HepG2 (cell line): ENCODE data around the gene PBX4. TPM values are rescaled to one million over a fixed set of nuclear protein-coding genes. Genes with fewer than 3 reads are reported as not detected.

Experiments used
- ZNF121 ChIP-seq: sonication (generic); formaldehyde crosslinking; IDR thresholded peaks from 2 replicates; pipeline ENCODE4 v1.5.0; 2020; ENCODE audit warnings: mild to moderate bottlenecking, missing genetic modification reagents
- ZNF609 ChIP-seq: sonication (generic); formaldehyde crosslinking; IDR thresholded peaks from 2 replicates; pipeline ENCODE4 v1.4.0; 2020; ENCODE audit warnings: mild to moderate bottlenecking, missing genetic modification reagents, borderline replicate concordance
- polyA plus RNA-seq, 8 experiments: library from polyadenylated mRNA; depleted of rRNA in 3 of 8; stranded (reverse) in 7 of 8; unstranded in 1 of 8; fragments of >200 nt; fragmentation: Illumina TruSeq in 4 of 8; extraction: Trizol in 4 of 8; gene quantifications; 2 replicates each; pipeline versions ENCODE4 v1.2.1 to v1.2.3, GENCODE V29; 2011 to 2016; ENCODE audit warnings: low read depth in 4 of 8, missing spikeins in 1 of 8, mixed read lengths in 1 of 8; ENCODE audit not compliant: insufficient read depth in 1 of 8
- total RNA-seq, 5 experiments: library from RNA; depleted of rRNA; stranded (reverse); fragments of >200 nt; fragmentation: Illumina TruSeq; extraction: Trizol; gene quantifications; 2 replicates each; pipeline ENCODE4 v1.2.3, GENCODE V29; 2016; ENCODE audit warnings: low read depth in 1 of 5
- TF ChIP-seq, protein P1 (sequence below): sonication (generic); formaldehyde crosslinking; IDR thresholded peaks from 2 replicates; pipeline ENCODE4 v1.4.0; 2020; ENCODE audit warnings: missing genetic modification reagents

Gene PBX4
- total and polyA plus RNA-seq, 2 of the 13 experiments (the other 11 are each of a cell fraction or from before 2014, with no cell fraction given) = not detected

DNA sequence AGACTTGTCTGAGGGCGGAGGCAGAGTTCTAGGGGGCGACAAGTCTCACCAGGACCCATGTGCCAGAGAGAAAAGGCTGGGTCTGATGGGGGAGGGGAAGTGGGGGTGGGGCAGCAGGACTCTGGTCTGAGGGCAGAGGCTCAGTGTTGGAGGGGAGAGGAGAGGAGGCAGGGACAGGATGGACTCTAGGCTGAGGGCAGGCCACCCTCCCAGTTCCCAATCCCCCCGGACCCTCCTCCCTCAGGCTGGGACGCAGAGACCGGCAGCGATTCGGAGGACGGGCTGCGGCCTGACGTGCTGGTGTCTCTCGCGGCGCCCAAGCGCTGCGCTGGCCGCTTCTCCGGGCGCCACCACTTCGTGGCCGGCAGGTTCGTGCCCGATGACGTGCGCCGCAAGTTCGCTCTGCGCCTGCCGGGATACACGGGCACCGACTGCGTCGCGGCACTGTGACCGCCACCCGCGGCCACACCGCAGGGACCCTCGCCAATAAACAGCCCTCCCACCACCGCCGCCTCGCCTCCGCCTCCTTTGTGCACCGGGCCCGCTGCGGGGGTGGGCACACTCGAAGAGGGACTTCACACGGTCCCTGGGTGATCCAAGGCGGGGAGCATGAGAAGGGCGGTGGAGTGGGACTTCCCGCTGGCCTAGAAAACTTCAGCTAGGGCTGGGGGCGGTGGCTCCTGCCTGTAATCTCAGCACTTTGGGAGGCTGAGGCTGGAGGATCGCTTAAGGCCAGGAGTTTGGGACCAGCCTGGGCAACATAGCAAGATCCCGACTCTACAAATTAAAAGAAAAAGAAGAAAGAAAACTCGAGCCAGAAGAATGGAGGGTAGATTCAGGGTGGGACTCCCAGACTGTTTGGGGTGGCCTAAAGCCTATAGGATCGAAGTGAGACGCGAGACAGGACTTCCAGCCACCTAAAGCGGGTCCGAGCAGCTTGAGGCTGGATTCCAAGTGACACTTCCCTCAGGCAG, 81.1 kb downstream of the PBX4 start (continued):
- TF ChIP-seq ZNF609 (CRISPR knock-in tag) (no peak), ZNF121 (peak; percentile 83)
- TF ChIP-seq, protein P1, sequence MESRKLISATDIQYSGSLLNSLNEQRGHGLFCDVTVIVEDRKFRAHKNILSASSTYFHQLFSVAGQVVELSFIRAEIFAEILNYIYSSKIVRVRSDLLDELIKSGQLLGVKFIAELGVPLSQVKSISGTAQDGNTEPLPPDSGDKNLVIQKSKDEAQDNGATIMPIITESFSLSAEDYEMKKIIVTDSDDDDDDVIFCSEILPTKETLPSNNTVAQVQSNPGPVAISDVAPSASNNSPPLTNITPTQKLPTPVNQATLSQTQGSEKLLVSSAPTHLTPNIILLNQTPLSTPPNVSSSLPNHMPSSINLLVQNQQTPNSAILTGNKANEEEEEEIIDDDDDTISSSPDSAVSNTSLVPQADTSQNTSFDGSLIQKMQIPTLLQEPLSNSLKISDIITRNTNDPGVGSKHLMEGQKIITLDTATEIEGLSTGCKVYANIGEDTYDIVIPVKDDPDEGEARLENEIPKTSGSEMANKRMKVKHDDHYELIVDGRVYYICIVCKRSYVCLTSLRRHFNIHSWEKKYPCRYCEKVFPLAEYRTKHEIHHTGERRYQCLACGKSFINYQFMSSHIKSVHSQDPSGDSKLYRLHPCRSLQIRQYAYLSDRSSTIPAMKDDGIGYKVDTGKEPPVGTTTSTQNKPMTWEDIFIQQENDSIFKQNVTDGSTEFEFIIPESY (CRISPR knock-in tag) = 0 out of 2 replicates have a peak, but pooled peaks have one; percentile 28
